Coronary artery (tissue), 2 donors: ENCODE measurements around the gene ETV1.

Source experiments
- DNase-seq: peaks from one replicate; pipeline ENCODE4 v3.0.0-alpha.2; 2017; ENCODE audit warnings: low spot score
- H3K27ac ChIP-seq, 2 donors: fragments of 200-600 bp; sonication (generic); one replicate each; pipeline ENCODE4 v1.5.1; 2016 to 2019
- H3K4me3 ChIP-seq: fragments of 200-600 bp; sonication (generic); 2 replicates; pipeline ENCODE4 v1.5.1; 2016; ENCODE audit warnings: mild to moderate bottlenecking, moderate library complexity
- TF ChIP-seq, protein P1 (sequence below): fragments of 200-600 bp; sonication (generic); IDR thresholded peaks from one replicate; pipeline ENCODE4 v1.5.1; 2019; ENCODE audit warnings: antibody characterized with exemption

Gene ETV1

DNA sequence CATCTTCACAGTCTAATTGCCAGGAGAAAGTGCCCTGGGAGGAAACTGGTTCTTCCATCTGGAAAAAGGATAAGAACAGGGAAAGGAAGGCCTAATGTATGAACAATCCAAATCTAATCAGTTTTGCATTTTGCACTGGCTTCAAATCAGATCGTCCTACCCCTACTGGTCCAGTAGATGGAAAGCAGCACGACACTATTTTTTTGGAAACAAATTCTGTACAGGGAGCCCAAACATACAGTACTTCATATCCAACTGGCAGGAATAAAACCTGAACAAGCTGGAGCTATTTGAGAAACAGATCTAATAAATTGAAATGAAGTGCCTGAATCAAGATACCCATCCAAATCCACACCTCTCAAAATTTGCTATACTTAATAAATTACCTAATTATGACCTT is 36.5 kb downstream of the ETV1 start:
- H3K27ac ChIP-seq = no peak overlapping the region
- TF ChIP-seq, protein P1, sequence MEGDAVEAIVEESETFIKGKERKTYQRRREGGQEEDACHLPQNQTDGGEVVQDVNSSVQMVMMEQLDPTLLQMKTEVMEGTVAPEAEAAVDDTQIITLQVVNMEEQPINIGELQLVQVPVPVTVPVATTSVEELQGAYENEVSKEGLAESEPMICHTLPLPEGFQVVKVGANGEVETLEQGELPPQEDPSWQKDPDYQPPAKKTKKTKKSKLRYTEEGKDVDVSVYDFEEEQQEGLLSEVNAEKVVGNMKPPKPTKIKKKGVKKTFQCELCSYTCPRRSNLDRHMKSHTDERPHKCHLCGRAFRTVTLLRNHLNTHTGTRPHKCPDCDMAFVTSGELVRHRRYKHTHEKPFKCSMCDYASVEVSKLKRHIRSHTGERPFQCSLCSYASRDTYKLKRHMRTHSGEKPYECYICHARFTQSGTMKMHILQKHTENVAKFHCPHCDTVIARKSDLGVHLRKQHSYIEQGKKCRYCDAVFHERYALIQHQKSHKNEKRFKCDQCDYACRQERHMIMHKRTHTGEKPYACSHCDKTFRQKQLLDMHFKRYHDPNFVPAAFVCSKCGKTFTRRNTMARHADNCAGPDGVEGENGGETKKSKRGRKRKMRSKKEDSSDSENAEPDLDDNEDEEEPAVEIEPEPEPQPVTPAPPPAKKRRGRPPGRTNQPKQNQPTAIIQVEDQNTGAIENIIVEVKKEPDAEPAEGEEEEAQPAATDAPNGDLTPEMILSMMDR = no peak

DNA sequence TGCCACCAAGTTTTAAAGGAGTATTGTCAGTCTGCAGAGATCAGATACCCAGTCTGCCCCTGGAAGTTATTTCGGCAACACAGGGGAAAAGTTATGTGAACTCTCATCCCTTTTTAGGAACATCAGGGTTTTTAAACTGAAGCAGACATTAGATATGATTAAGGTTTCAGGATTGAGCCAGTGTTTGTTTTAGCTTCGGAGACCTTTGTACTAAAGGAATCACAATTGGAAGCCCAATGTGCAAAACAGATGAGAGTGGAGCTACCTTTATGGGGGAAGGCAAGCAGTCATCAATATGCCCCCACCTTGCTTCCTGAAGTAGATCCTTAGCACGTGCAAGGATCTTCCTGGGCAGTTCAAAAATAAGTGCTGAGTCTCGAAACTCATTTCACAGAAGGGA is 39.5 kb downstream of the ETV1 start:
- TF ChIP-seq, protein P1 = no peak
- DNase-seq = no peak
- no peak overlapping the region for H3K4me3 ChIP-seq
- H3K27ac ChIP-seq = no peak overlapping the region

More for the DNA sequence above, 36.5 kb downstream of the ETV1 start:
- H3K4me3 ChIP-seq = no peak overlapping the region
- DNase-seq = no peak

DNA sequence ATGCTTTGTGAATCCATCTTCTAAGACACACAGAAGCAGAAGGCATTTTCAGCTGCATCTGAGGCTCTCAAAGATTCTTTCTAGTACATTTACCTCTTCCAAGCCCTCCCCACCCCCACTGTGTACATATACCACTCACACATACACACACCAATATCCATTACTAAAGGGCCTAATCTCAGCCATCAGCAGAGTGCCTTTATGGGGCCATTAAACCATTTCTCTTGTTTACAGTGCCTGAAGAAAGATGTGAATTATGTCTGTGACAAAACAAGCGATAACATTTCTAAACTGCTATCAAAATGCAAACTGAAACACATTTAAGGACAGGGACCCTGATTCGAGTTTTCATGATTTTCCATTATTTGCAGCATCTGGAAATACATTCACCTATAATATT is 40.0 kb downstream of the ETV1 start:
- no peak for DNase-seq
- no peak overlapping the region for H3K27ac ChIP-seq
- TF ChIP-seq, protein P1 = no peak

DNA sequence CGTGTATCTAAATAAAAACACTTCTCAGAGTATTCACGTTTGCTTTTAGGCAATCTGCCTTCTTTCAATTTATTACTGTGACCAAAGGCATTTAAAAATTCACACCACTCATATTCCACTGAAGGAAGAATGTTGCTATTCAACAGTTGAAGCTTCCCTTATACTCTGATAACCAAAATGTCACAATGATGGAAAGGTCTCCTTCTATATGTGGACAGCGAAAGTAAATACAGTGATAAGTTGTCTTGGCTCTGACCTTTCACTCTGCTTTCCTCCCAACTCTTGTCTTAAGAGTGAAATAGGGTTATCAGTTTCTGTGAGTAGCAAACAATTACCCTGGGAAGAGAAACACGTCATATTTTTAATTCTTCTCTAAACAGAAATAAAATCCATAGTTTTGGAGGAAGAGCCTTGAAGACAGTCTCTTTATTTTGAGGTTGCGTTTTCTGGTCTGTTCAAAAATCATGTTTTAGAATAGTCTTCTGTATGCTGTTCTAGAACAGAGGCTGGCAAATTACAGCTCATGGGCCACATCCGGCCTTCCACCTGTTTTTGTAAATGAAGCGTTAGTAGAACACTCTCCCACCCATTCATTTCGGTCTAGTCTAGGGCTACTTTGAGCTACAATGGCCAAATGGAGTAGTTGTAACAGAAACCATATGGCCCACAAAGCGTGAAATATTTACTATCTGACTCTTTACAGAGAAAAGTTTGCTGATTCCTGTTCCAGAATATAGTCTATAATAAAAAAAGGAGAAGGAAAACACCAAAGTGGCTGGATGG is 41.3 kb downstream of the ETV1 start:
- TF ChIP-seq, protein P1 = no peak
- DNase-seq = no peak
- no peak overlapping the region for H3K4me3 ChIP-seq
- H3K27ac ChIP-seq = no peak overlapping the region

More for the DNA sequence above, 40.0 kb downstream of the ETV1 start:
- no peak overlapping the region for H3K4me3 ChIP-seq

DNA sequence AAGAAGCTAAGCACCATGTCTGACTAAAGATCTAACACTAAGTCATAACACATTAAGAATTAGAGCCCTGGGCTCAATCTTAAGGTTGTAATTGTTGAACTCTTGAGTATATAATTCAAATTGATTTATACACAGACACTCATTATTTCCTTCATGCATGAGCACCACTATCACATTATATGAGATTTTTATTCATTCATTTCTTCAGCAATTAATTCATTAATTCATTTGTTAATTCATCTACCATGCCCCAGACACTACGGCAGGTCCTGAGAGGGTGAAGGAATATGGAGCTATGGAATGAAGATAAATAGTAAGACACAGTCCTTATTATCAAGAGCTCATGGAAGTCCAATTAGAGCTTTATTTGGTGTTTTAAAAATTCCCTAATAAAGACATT is 41.9 kb downstream of the ETV1 start:
- H3K4me3 ChIP-seq = no peak overlapping the region
- no peak overlapping the region for H3K27ac ChIP-seq
- TF ChIP-seq, protein P1 = no peak
- no peak for DNase-seq

DNA sequence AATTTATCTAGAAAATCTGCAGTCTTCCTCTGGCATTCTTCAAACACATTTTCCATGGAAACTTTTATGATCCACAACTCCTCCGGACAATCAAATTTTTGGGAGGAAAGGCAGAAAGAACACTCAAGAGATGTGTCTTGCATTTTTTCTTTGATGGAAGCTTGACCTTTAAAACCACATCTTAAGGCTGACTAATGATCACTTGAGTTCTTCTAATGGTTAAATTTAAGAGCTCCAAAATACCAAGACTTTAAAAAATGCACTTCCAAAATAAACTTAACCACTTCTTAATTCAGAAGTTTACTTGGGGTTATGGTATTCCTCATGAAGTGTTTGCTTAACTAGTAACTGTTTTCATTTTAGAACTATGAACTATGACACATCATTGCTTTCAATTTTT is 43.3 kb downstream of the ETV1 start:
- TF ChIP-seq, protein P1 = no peak
- no peak for DNase-seq
- Histone ChIP-seq H3K4me3 (no peak overlapping the region), H3K27ac (no peak overlapping the region)

DNA sequence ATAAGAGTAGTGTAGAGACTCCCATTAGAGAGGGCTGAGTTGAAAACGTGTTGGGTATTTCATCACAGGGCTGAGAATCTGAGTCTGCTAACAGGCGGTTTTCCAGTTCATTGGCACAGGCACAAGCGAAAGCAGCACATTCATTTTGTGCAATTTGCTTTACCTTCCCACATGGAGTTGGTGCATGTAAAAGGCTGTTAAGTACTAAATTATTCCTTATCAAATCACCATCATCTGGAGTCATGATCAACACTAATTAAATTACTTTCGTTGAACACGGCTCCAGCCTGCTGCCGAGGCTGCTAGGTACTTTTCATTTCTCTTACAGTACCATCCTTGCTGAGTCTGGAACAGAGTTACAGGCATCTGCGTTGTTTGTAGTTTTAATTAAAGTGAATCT is 43.8 kb downstream of the ETV1 start:
- no peak for DNase-seq
- TF ChIP-seq, protein P1 = no peak
- H3K4me3 ChIP-seq = no peak overlapping the region
- no peak overlapping the region for H3K27ac ChIP-seq
